OCI-LY7 (cell line): ENCODE data around the gene FAM234B. TPM values are rescaled to one million over a fixed set of nuclear protein-coding genes. Genes with fewer than 3 reads are reported as not detected.

ENCODE experiments used
- BruUV-seq: library from RNA; stranded (reverse); fragments of 400-500 nt; replicated peaks from 2 replicates; lab custom pipeline; 2021; lab: Mats Ljungman, UMichigan
- CTCF ChIA-PET: fragments of 300-600 bp; sonication (Branson Sonifier 250); formaldehyde crosslinking; loops from one replicate; lab custom pipeline; 2022; ENCODE audit warnings: antibody characterized with exemption; ENCODE audit not compliant: unreplicated experiment; lab: Charles Lee
- POLR2A ChIA-PET: fragments of 300-600 bp; sonication (Branson Sonifier 250); formaldehyde crosslinking; loops from one replicate; lab custom pipeline; 2022; ENCODE audit warnings: antibody characterized with exemption; lab: Charles Lee
- DNase-seq: peaks from one replicate; pipeline ENCODE4 v3.0.0-alpha.2; 2015; ENCODE audit warnings: low spot score
- H2AFZ ChIP-seq: fragments of 200-600 bp; sonication (generic), shearing (Covaris generic); 2 replicates; pipeline ENCODE4 v1.6.1; 2014; ENCODE audit warnings: mild to moderate bottlenecking, antibody characterized with exemption, low read length, moderate library complexity
- H3K27ac ChIP-seq: fragments of 200-600 bp; sonication (generic); 2 replicates; pipeline ENCODE4 v1.5.1; 2014; ENCODE audit warnings: mixed run types, low read depth, mild to moderate bottlenecking, moderate library complexity, low read length, inconsistent platforms; ENCODE audit not compliant: poor library complexity, severe bottlenecking
- H3K36me3 ChIP-seq: fragments of 200-600 bp; sonication (generic); 2 replicates; pipeline ENCODE4 v1.6.1; 2014; ENCODE audit warnings: mild to moderate bottlenecking, antibody characterized with exemption, low read length, moderate library complexity, mixed read lengths; ENCODE audit not compliant: insufficient read depth
- H3K4me1 ChIP-seq: fragments of 200-600 bp; sonication (generic); 2 replicates; pipeline ENCODE4 v1.5.1; 2014; ENCODE audit warnings: mild to moderate bottlenecking, low read length; ENCODE audit not compliant: insufficient read depth, poor library complexity, severe bottlenecking
- H3K4me2 ChIP-seq: fragments of 200-600 bp; sonication (generic); 2 replicates; pipeline ENCODE4 v1.6.1; 2014; ENCODE audit warnings: mild to moderate bottlenecking, low read length
- H3K4me3 ChIP-seq: fragments of 200-600 bp; sonication (generic); 2 replicates; pipeline ENCODE4 v1.5.1; 2014; ENCODE audit warnings: mild to moderate bottlenecking, low read depth, low read length; ENCODE audit not compliant: poor library complexity, severe bottlenecking
- H3K79me2 ChIP-seq: fragments of 200-600 bp; sonication (generic); 2 replicates; pipeline ENCODE4 v1.6.1; 2016; ENCODE audit warnings: low read depth, mild to moderate bottlenecking, low read length, moderate library complexity, mixed read lengths; ENCODE audit not compliant: insufficient read depth
- H3K9me2 ChIP-seq: fragments of 200-600 bp; sonication (generic); 2 replicates; pipeline ENCODE4 v1.6.1; 2016; ENCODE audit warnings: mild to moderate bottlenecking, low read length, mixed read lengths; ENCODE audit not compliant: insufficient read depth
- H3K9me3 ChIP-seq: fragments of 200-600 bp; sonication (generic); 2 replicates; pipeline ENCODE4 v1.6.1; 2014; ENCODE audit warnings: mild to moderate bottlenecking, mixed run types, low read length, mixed read lengths
- H4K20me1 ChIP-seq: fragments of 200-600 bp; sonication (generic); 2 replicates; pipeline ENCODE4 v1.6.1; 2014; ENCODE audit warnings: mild to moderate bottlenecking, antibody characterized with exemption, low read length, moderate library complexity, mixed read lengths; ENCODE audit not compliant: insufficient read depth
- CTCF ChIP-seq: fragments of 200-600 bp; sonication (generic); conservative IDR thresholded peaks from 2 replicates; pipeline ENCODE4 v1.5.1; 2014; ENCODE audit warnings: mild to moderate bottlenecking, antibody characterized with exemption, low read length, moderate library complexity, mixed read lengths
- EZH2phosphoT487 ChIP-seq: fragments of 200-600 bp; sonication (generic); IDR thresholded peaks from 2 replicates; pipeline ENCODE4 v1.6.1; 2018; ENCODE audit warnings: low read depth, borderline replicate concordance, mild to moderate bottlenecking, mixed run types, antibody characterized with exemption, low read length, moderate library complexity, mixed read lengths
- intact Hi-C: fragments of 100-400 bp; cut with micrococcal nuclease; formaldehyde crosslinking; loops from one replicate; pipeline ENCODE4 v1.10.0; 2022; ENCODE audit not compliant: unreplicated experiment
- total RNA-seq, 2 experiments: library from RNA; depleted of rRNA in 1 of 2; stranded (reverse); fragments of >200 nt in 1 of 2; shearing (Covaris generic) in 1 of 2; gene quantifications; 2 replicates each; pipeline ENCODE4 v1.2.3, GENCODE V29; 2014 to 2022

The FAM234B gene
- total RNA-seq, 2 experiments from 2014 or later = 4.7 to 7.0 TPM

GRCh38 chr12:13071305-13072280, 27.4 kb downstream of the FAM234B start:
- Histone ChIP-seq H3K36me3 (no peaks in the 10 kb centered on the region), H3K27ac (no peak overlapping the region), H4K20me1 (no peaks in the 10 kb centered on the region), H3K4me2 (no peak overlapping the region), H3K4me1 (no peaks in the 10 kb centered on the region), H2AFZ (no peak overlapping the region), H3K9me3 (no peaks in the 10 kb centered on the region), H3K4me3 (no peak overlapping the region), H3K9me2 (no peaks in the 10 kb centered on the region), H3K79me2 (no peaks in the 10 kb centered on the region)
- CTCF ChIA-PET = no interaction called here
- POLR2A ChIA-PET = no interaction called here
- no peak for TF ChIP-seq EZH2phosphoT487
- no peak for TF ChIP-seq CTCF
- no TSS peak for BruUV-seq
- DNase-seq = no peak
- intact Hi-C loops = no loop called here

- TF ChIP-seq EZH2phosphoT487 (no peak), CTCF (no peak)
- ChIA-PET CTCF (no interaction called here), POLR2A (interaction anchor here (0.7 kb wide), 2 partner anchors 31 to 1087 kb away, joined by 3 to 6 read pairs; no protein-coding TSS in a partner anchor)
- H3K27ac ChIP-seq = no peak overlapping the region
- no peaks in the 10 kb centered on the region for H3K36me3 ChIP-seq
- no peaks in the 10 kb centered on the region for H3K79me2 ChIP-seq
- no peak overlapping the region for H3K4me3 ChIP-seq
- no peak overlapping the region for H3K4me2 ChIP-seq
- H3K4me1 ChIP-seq = no peaks in the 10 kb centered on the region
- H3K9me3 ChIP-seq = no peaks in the 10 kb centered on the region
- H4K20me1 ChIP-seq = no peaks in the 10 kb centered on the region
- intact Hi-C loops = no loop called here
- no peak for DNase-seq
- no TSS peak for BruUV-seq
- H3K9me2 ChIP-seq = no peaks in the 10 kb centered on the region
- H2AFZ ChIP-seq = no peak overlapping the region
Measured at GRCh38 chr12:13073173-13073572, 29.0 kb downstream of the FAM234B start.
